Keratinocyte (primary cell): ENCODE results near the gene DGKD. TPM values are rescaled to one million over a fixed set of nuclear protein-coding genes. Genes with fewer than 3 reads are reported as not detected.

ENCODE experiments used
- DNase-seq: peaks from one replicate; pipeline ENCODE4 v3.0.0-alpha.2; 2011; ENCODE audit warnings: low read depth, missing footprints, low spot score
- FAIRE-seq: peaks from 2 replicates; lab custom pipeline; 2011; peaks lifted over from hg19 to GRCh38; lab: Jason Lieb, UNC
- H2AFZ ChIP-seq: 2 replicates; pipeline ENCODE4 v1.6.0; 2012; ENCODE audit warnings: low read length, control low read depth, inconsistent platforms; ENCODE audit not compliant: control insufficient read depth
- H3K27ac ChIP-seq: 2 replicates; pipeline ENCODE4 v1.5.1; 2011; ENCODE audit warnings: low read length; ENCODE audit not compliant: control insufficient read depth, insufficient read depth
- H3K27me3 ChIP-seq: 3 replicates; pipeline ENCODE4 v1.6.0; 2011; ENCODE audit warnings: low read length; ENCODE audit not compliant: control insufficient read depth, insufficient read depth; ENCODE audit errors: extremely low read depth
- H3K36me3 ChIP-seq, 2 experiments: 2 replicates in 1 of 2; 3 replicates in 1 of 2; pipeline ENCODE4 v1.5.1; 2011; ENCODE audit warnings: low read length in 2 of 2, mild to moderate bottlenecking in 1 of 2; ENCODE audit not compliant: control insufficient read depth in 2 of 2, insufficient read depth in 2 of 2; ENCODE audit errors: extremely low read depth in 1 of 2
- H3K4me1 ChIP-seq: 3 replicates; pipeline ENCODE4 v1.5.1; 2011; ENCODE audit warnings: low read length; ENCODE audit not compliant: control insufficient read depth, insufficient read depth; ENCODE audit errors: extremely low read depth
- H3K4me2 ChIP-seq: 3 replicates; pipeline ENCODE4 v1.6.0; 2011; ENCODE audit warnings: low read depth, low read length; ENCODE audit not compliant: control insufficient read depth, insufficient read depth; ENCODE audit errors: extremely low read depth
- H3K4me3 ChIP-seq, 3 experiments: fragments of 200-600 bp in 1 of 3; sonication (generic) in 1 of 3; 2 replicates in 2 of 3; 3 replicates in 1 of 3; pipeline ENCODE4 v1.5.1; 2011 to 2016; ENCODE audit warnings: low read length in 3 of 3, mild to moderate bottlenecking in 3 of 3, control low read depth in 2 of 3, inconsistent platforms in 1 of 3, low read depth in 1 of 3, mixed read lengths in 1 of 3, mixed run types in 1 of 3, moderate library complexity in 1 of 3; ENCODE audit not compliant: control insufficient read depth in 2 of 3, insufficient read depth in 2 of 3; ENCODE audit errors: extremely low read depth in 1 of 3
- H3K79me2 ChIP-seq: 2 replicates; pipeline ENCODE4 v1.6.0; 2012; ENCODE audit warnings: low read length; ENCODE audit not compliant: control insufficient read depth, insufficient read depth
- H3K9ac ChIP-seq: 3 replicates; pipeline ENCODE4 v1.6.0; 2011; ENCODE audit warnings: low read length; ENCODE audit not compliant: control insufficient read depth, insufficient read depth; ENCODE audit errors: extremely low read depth
- H3K9me1 ChIP-seq: 3 replicates; pipeline ENCODE4 v1.6.0; 2011; ENCODE audit warnings: low read length; ENCODE audit not compliant: control insufficient read depth, insufficient read depth; ENCODE audit errors: extremely low read depth
- H3K9me3 ChIP-seq: 2 replicates; pipeline ENCODE4 v1.5.1; 2012; ENCODE audit warnings: low read depth, low read length; ENCODE audit not compliant: control insufficient read depth
- H4K20me1 ChIP-seq: 3 replicates; pipeline ENCODE4 v1.6.0; 2011; ENCODE audit warnings: low read length; ENCODE audit not compliant: control insufficient read depth, insufficient read depth; ENCODE audit errors: extremely low read depth
- CTCF ChIP-seq, 3 experiments: IDR thresholded peaks in 1 of 3; conservative IDR thresholded peaks in 1 of 3; optimal IDR thresholded peaks in 1 of 3; 2 replicates in 2 of 3; 3 replicates in 1 of 3; pipeline versions ENCODE3 to v1.5.1; 2011; ENCODE audit warnings: low read length in 3 of 3, mild to moderate bottlenecking in 3 of 3, moderate library complexity in 2 of 3, control low read depth in 1 of 3, inconsistent platforms in 1 of 3; ENCODE audit not compliant: insufficient read depth in 2 of 3; ENCODE audit errors: extremely low read depth in 1 of 3
- EZH2 ChIP-seq: IDR thresholded peaks from one replicate; pipeline ENCODE4 v1.6.1; 2012; ENCODE audit warnings: inconsistent platforms, mild to moderate bottlenecking, low read length, moderate library complexity
- dilution Hi-C: fragments of 300-500 bp; cut with MboI; formaldehyde crosslinking; loops from one replicate; pipeline ENCODE4 v1.7.0; 2020; ENCODE audit warnings: low sequenced_read_pairs; ENCODE audit not compliant: extremely low pct_ligation_motif_present
- polyA plus RNA-seq, 5 experiments: library from polyadenylated mRNA; depleted of rRNA in 3 of 5; stranded (reverse) in 3 of 5; stranded (forward) in 1 of 5; unstranded in 1 of 5; fragments of >200 nt; gene quantifications; 1 replicate in 1 of 5; 2 replicates in 3 of 5; 3 replicates in 1 of 5; pipeline versions ENCODE4 v1.2.1 to v1.2.3, GENCODE V29; 2011 to 2012; ENCODE audit warnings: missing spikeins in 2 of 5, low read depth in 1 of 5, low replicate concordance in 1 of 5

DGKD gene
- polyA plus RNA-seq, 1 donor (not counting 4 experiments of a cell fraction or from before 2014, with no cell fraction given) = 6.1 TPM

DNA sequence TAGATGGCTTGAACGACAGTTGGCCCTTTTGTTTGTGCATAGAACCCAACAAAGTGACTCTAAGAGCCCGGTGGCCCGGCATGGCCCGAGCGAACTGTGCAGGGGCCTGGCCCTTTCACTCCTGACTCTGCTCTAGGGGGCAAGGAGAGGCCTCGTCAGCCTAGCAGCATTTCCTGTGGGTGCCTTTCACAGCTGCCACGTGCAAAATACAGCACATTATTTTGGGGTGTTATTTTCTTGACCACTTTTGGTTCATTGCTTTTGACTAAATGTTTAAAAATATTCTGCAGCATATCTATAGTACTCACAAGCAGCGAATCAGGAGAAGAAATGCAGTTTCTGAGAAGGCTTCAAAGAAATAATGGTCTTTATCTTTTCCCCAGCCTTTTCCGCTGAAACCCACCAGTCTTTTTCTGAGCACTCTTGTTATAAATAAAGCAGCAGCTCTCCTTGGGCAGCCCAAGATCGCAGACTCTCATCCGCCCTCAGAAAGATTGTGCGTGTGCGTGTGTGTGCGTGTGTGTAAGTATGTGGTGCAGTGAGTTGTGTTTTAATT is 31.3 kb downstream of the DGKD start:
- Histone ChIP-seq H3K4me3 (no peak overlapping the region), H3K4me2 (no peak overlapping the region), H3K79me2 (peaks cover 3% of the 10 kb centered on the region), H3K27ac (no peak overlapping the region), H3K9ac (no peak overlapping the region), H3K9me3 (no peaks in the 10 kb centered on the region), H2AFZ (no peak overlapping the region), H4K20me1 (peaks cover 3% of the 10 kb centered on the region), H3K4me1 (peaks cover 19% of the 10 kb centered on the region), H3K9me1 (no peaks in the 10 kb centered on the region), H3K36me3 (peaks cover 0 to 2% of the 10 kb centered on the region in 2 experiments), H3K27me3 (no peaks in the 10 kb centered on the region)
- DNase-seq (no peak), FAIRE-seq (no peak)
- dilution Hi-C loops = no loop called here
- no peak for TF ChIP-seq CTCF (optimal IDR thresholded peaks at IDR 0.05 in 1 of 3, IDR thresholded peaks at IDR 0.05 in 1 of 3, conservative IDR thresholded peaks at IDR 0.05 in 1 of 3; ENCODE audit: extremely low read depth in 1 of 3, insufficient read depth in 2 of 3, low read length in 3 of 3)
- TF ChIP-seq EZH2 = no peak

GRCh38 chr2:233386382-233387041 is 32.2 kb downstream of the DGKD start:
- peak; percentile 48 for FAIRE-seq
- H3K27ac ChIP-seq = no peak overlapping the region

More at GRCh38 chr2:233386382-233387041, 32.2 kb downstream of the DGKD start:
- Histone ChIP-seq H3K27me3 (no peaks in the 10 kb centered on the region), H3K79me2 (peaks cover 3% of the 10 kb centered on the region), H4K20me1 (peaks cover 3% of the 10 kb centered on the region), H3K4me2 (no peak overlapping the region), H3K9me3 (no peaks in the 10 kb centered on the region), H3K4me3 (no peak overlapping the region), H2AFZ (no peak overlapping the region), H3K9me1 (no peaks in the 10 kb centered on the region), H3K36me3 (peaks cover 0 to 2% of the 10 kb centered on the region in 2 experiments), H3K9ac (no peak overlapping the region), H3K4me1 (peaks cover 19% of the 10 kb centered on the region)
- dilution Hi-C loops = no loop called here
- no peak for DNase-seq
- TF ChIP-seq CTCF (optimal IDR thresholded peaks at IDR 0.05 in 1 of 3, IDR thresholded peaks at IDR 0.05 in 1 of 3, conservative IDR thresholded peaks at IDR 0.05 in 1 of 3; ENCODE audit: extremely low read depth in 1 of 3, insufficient read depth in 2 of 3, low read length in 3 of 3) (no peak), EZH2 (no peak)
